ENCODE measurements around the gene RFC1.
"Not testable (repeated sequence)": the region's sequence is repeated elsewhere in the genome, so short reads cannot be mapped to it uniquely, and the experiment has no call there.

RFC1 gene

DNA sequence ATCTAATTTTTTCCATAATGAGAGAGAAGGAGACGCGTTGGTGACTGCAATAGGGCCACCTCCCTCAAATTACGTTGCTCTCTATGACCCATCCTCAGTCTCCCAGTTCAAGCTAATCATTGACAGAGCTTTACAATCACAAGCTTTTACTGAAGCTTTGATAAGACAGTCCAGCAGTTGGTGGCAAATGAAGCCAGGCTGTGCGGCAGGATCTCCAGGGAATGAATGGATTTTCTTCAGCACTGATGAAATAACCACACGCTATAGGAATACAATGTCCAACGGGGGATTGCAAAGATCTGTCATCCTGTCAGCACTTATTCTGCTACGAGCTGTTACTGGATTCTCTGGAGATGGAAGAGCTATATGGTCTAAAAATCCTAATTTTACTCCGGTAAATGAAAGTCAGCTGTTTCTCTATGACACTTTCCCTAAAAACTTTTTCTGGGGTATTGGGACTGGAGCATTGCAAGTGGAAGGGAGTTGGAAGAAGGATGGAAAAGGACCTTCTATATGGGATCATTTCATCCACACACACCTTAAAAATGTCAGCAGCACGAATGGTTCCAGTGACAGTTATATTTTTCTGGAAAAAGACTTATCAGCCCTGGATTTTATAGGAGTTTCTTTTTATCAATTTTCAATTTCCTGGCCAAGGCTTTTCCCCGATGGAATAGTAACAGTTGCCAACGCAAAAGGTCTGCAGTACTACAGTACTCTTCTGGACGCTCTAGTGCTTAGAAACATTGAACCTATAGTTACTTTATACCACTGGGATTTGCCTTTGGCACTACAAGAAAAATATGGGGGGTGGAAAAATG lies 40.8 kb upstream of the RFC1 start, which contains the start of gene KLB:
Gene KLB, plus strand, starts transcription at position 168 of the 821 bp plus-strand sequence. Its CDS starts 20 bp downstream, at position 188.
- Histone ChIP-seq H3K36me3 (no peaks in the 10 kb centered on the region), H3K27me3 (no peaks in the 10 kb centered on the region), H3K9me3 (no peaks in the 10 kb centered on the region), H3K4me1 (ENCODE audit: control insufficient read depth in 1 of 2, insufficient read depth in 1 of 2, low read depth in 1 of 2, low read length in 1 of 2) (no peaks in the 10 kb centered on the region), H3K27ac (no peak within 1 kb of the TSS), H3K4me3 (ENCODE audit: low read depth in 1 of 2, low read length in 1 of 2) (no peak within 1 kb of the TSS)
- TF ChIP-seq CTCF (IDR thresholded peaks at IDR 0.05): no peak

GRCh38 chr4:39401640-39402039 lies 35.5 kb upstream of the RFC1 start:
- not testable (repeated sequence) for H3K27me3 ChIP-seq; H3K4me3 ChIP-seq (ENCODE audit: low read depth in 1 of 2, low read length in 1 of 2); H3K36me3 ChIP-seq

GRCh38 chr4:39394706-39395105 lies 28.5 kb upstream of the RFC1 start:
- no peaks in the 10 kb centered on the region for H3K27me3 ChIP-seq
- H3K9me3 ChIP-seq: no peaks in the 10 kb centered on the region
- no peak overlapping the region for H3K4me3 ChIP-seq (ENCODE audit: low read depth in 1 of 2, low read length in 1 of 2)
- no peaks in the 10 kb centered on the region for H3K4me1 ChIP-seq (ENCODE audit: control insufficient read depth in 1 of 2, insufficient read depth in 1 of 2, low read depth in 1 of 2, low read length in 1 of 2)
- no peaks in the 10 kb centered on the region for H3K36me3 ChIP-seq
- no peak overlapping the region for H3K27ac ChIP-seq
- no peak for TF ChIP-seq CTCF (IDR thresholded peaks at IDR 0.05)

More at GRCh38 chr4:39401640-39402039, 35.5 kb upstream of the RFC1 start:
- H3K9me3 ChIP-seq; H3K27ac ChIP-seq; H3K4me1 ChIP-seq (ENCODE audit: control insufficient read depth in 1 of 2, insufficient read depth in 1 of 2, low read depth in 1 of 2, low read length in 1 of 2): not testable (repeated sequence)

DNA sequence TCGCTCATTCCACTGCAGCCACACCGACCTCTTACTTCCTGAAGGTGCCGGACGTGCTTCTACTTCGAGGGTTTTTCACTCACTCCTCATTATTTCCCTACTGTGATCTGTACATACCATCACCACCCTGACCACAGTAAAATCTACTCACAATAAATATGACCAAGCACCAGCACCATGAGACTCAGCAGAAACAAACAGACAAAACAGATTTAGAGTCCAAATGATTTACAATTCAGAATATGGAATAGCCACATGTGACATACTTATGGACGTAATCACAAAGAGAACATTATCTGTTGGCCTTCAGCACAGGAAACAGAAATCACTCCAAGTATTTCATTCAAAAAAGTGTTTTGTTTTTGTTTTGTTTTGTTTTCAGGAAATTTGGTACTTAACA lies 24.4 kb upstream of the RFC1 start:
- no peaks in the 10 kb centered on the region for H3K27me3 ChIP-seq
- H3K27ac ChIP-seq: no peak overlapping the region
- no peak overlapping the region for H3K4me3 ChIP-seq (ENCODE audit: low read depth in 1 of 2, low read length in 1 of 2)
- H3K4me1 ChIP-seq (ENCODE audit: control insufficient read depth in 1 of 2, insufficient read depth in 1 of 2, low read depth in 1 of 2, low read length in 1 of 2): no peaks in the 10 kb centered on the region
- H3K36me3 ChIP-seq: no peaks in the 10 kb centered on the region
- TF ChIP-seq CTCF (IDR thresholded peaks at IDR 0.05): no peak
- H3K9me3 ChIP-seq: no peaks in the 10 kb centered on the region

- Histone ChIP-seq H3K4me3 (ENCODE audit: low read depth in 1 of 2, low read length in 1 of 2) (no peak overlapping the region), H3K36me3 (no peaks in the 10 kb centered on the region), H3K27me3 (no peaks in the 10 kb centered on the region), H3K9me3 (no peaks in the 10 kb centered on the region), H3K27ac (no peak overlapping the region), H3K4me1 (ENCODE audit: control insufficient read depth in 1 of 2, insufficient read depth in 1 of 2, low read depth in 1 of 2, low read length in 1 of 2) (no peaks in the 10 kb centered on the region)
- no peak for TF ChIP-seq CTCF (IDR thresholded peaks at IDR 0.05)
These were observed 18.4 kb upstream of the RFC1 start for GRCh38 chr4:39384563-39384962.

DNA sequence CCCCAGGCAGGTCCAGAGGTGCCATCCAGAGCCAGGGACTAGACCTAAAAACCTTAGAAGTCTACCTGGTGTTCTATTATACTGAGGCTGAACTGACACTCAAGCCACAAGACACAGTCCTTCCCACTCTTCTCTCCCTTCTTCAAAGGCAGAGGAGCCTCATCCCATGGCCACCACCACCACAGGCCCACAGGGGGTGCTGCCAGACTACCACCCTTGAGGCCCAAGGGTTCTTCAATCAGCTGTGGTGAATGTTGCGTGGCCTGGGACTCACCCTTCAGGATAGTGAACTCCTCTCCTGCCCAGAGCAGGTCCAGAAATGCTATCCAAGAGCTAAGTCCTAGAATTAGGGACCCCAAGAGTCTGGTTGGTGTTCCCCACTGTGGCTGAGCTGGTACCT lies 17.5 kb upstream of the RFC1 start:
- Histone ChIP-seq H3K4me3 (ENCODE audit: low read depth in 1 of 2, low read length in 1 of 2) (no peak overlapping the region), H3K4me1 (ENCODE audit: control insufficient read depth in 1 of 2, insufficient read depth in 1 of 2, low read depth in 1 of 2, low read length in 1 of 2) (no peaks in the 10 kb centered on the region), H3K9me3 (no peaks in the 10 kb centered on the region), H3K27me3 (no peaks in the 10 kb centered on the region), H3K27ac (no peak overlapping the region), H3K36me3 (no peaks in the 10 kb centered on the region)
- no peak for TF ChIP-seq CTCF (IDR thresholded peaks at IDR 0.05)
